AG04450 (cell line): Measurements from ENCODE around the gene HNRNPA0. TPM values are rescaled to one million over a fixed set of nuclear protein-coding genes. Genes with fewer than 3 reads are reported as not detected.

Experiments
- CTCF ChIA-PET: fragments of 300-600, 350-600 bp; formaldehyde crosslinking; extraction: SDS; loops from one replicate; lab custom pipeline; 2022; ENCODE audit warnings: antibody characterized with exemption, inconsistent platforms; lab: Charles Lee
- POLR2A ChIA-PET: fragments of 350-600 bp; formaldehyde crosslinking; extraction: SDS; loops from one replicate; lab custom pipeline; 2021; ENCODE audit warnings: antibody characterized with exemption, inconsistent platforms; lab: Yijun Ruan, JAX
- DNase-seq: peaks from one replicate; pipeline ENCODE4 v3.0.0-alpha.2; 2011; ENCODE audit warnings: low read depth, low spot score
- H3K27ac ChIP-seq: one replicate; pipeline ENCODE4 v1.5.1; 2012; ENCODE audit warnings: low read depth, low read length, control low read depth
- H3K27me3 ChIP-seq: one replicate; pipeline ENCODE4 v1.6.0; 2012; ENCODE audit warnings: low read length; ENCODE audit not compliant: control insufficient read depth, insufficient read depth
- H3K4me3 ChIP-seq: 2 replicates; pipeline ENCODE4 v1.5.1; 2011; ENCODE audit warnings: mild to moderate bottlenecking, low read depth, low read length, control low read depth
- H3K9me3 ChIP-seq: 2 replicates; pipeline ENCODE4 v1.5.1; 2012; ENCODE audit warnings: low read length; ENCODE audit not compliant: control insufficient read depth, insufficient read depth
- polyA plus RNA-seq: library from polyadenylated mRNA; depleted of rRNA; stranded (reverse); fragments of >200 nt; gene quantifications from 2 replicates; pipeline ENCODE4 v1.2.3, GENCODE V29; 2011
- TF ChIP-seq, protein P1 (sequence below): IDR thresholded peaks from 2 replicates; pipeline ENCODE4 v1.5.1; 2011; ENCODE audit warnings: low read depth, low read length, control low read depth, inconsistent platforms

Gene HNRNPA0
- polyA plus RNA-seq, 1 experiment = 13.5 TPM

DNA sequence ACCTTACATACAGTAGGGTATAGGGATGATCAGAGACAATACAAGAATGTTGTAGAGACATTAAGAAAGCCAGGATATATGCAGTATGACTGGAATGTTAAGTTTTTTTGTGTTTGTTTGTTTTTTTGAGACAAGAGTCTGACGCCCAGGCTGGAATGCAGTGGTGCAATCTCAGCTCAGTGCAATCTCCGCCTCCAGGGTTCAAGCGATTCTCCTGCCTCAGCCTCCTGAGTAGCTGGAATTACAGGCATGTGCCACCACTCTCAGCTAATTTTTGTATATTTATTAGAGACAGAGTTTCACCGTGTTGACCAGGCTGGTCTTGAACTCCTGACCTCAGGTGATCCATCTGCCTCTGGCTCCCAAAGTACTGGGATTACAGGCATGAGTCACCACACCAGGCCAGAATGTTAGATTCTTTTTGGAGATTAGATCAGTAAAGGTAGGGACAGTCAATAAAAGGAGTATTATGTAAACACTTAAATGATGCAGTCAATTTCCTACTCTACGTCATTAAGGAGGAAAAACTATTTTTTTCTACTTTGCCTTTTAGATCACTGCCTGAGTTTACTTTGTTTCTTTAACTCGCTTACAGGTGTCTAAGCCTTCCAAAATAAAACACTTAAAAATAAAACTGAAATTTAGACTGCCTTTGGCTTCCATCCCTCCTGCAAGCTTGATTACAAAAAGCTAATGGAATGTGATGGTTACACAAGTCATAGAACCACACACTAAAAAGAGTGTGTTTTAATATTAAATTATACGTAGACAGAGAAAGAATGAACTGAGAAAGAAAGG is 6.8 kb upstream of the HNRNPA0 start:
- peaks cover 2% of the 10 kb centered on the region for H3K27me3 ChIP-seq
- DNase-seq = no peak
- TF ChIP-seq, protein P1, sequence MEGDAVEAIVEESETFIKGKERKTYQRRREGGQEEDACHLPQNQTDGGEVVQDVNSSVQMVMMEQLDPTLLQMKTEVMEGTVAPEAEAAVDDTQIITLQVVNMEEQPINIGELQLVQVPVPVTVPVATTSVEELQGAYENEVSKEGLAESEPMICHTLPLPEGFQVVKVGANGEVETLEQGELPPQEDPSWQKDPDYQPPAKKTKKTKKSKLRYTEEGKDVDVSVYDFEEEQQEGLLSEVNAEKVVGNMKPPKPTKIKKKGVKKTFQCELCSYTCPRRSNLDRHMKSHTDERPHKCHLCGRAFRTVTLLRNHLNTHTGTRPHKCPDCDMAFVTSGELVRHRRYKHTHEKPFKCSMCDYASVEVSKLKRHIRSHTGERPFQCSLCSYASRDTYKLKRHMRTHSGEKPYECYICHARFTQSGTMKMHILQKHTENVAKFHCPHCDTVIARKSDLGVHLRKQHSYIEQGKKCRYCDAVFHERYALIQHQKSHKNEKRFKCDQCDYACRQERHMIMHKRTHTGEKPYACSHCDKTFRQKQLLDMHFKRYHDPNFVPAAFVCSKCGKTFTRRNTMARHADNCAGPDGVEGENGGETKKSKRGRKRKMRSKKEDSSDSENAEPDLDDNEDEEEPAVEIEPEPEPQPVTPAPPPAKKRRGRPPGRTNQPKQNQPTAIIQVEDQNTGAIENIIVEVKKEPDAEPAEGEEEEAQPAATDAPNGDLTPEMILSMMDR = no peak
- ChIA-PET POLR2A (no interaction called here), CTCF (interaction anchor here (0.8 to 3.8 kb wide), 5 partner anchors 9 to 100 kb away, joined by 3 to 23 read pairs (median 4); no protein-coding TSS in a partner anchor)
- H3K27ac ChIP-seq = no peak overlapping the region
- no peaks in the 10 kb centered on the region for H3K9me3 ChIP-seq
- H3K4me3 ChIP-seq = no peak overlapping the region

GRCh38 chr5:137760294-137760693 is 6.1 kb upstream of the HNRNPA0 start:
- Histone ChIP-seq H3K27me3 (peaks cover 2% of the 10 kb centered on the region), H3K4me3 (no peak overlapping the region), H3K27ac (no peak overlapping the region), H3K9me3 (no peaks in the 10 kb centered on the region)
- CTCF ChIA-PET = interaction anchor here (0.6 to 3.8 kb wide), 5 partner anchors 17 to 251 kb away, joined by 4 to 23 read pairs (median 4); no protein-coding TSS in a partner anchor
- TF ChIP-seq, protein P1 = no peak
- no peak for DNase-seq
- POLR2A ChIA-PET = no interaction called here

- no peak for DNase-seq
- Histone ChIP-seq H3K27ac (no peak overlapping the region), H3K9me3 (peaks cover 2% of the 10 kb centered on the region; the same call in 1 of the 2 replicates), H3K27me3 (peaks cover 2% of the 10 kb centered on the region), H3K4me3 (no peak overlapping the region)
- POLR2A ChIA-PET = no interaction called here
- TF ChIP-seq, protein P1 = no peak
- CTCF ChIA-PET = interaction anchor here (3.8 kb wide), 1 partner anchor 20 kb away, joined by 23 read pairs; no protein-coding TSS in a partner anchor
These were observed 4.6 kb upstream of the HNRNPA0 start for GRCh38 chr5:137758715-137759306.

DNA sequence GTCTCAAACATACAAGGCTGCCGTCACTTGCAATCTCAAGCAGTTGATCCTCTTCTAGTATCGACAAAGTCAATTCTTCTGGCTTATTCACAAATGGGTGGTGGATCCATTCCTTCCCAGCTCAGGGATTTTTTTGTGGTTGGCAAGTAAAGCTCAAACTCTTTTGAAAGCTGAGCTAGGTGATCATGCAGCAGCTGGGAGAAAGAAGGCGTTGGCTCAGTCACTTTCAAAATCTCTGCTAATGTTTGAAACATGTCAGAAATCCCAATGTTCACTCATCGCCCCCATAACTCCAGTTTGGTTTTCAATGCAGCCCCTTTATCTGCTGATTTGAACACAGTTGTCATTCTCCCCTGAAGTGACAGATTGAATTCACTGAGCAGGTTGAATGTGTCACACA is 4.0 kb upstream of the HNRNPA0 start:
- Histone ChIP-seq H3K4me3 (no peak overlapping the region), H3K9me3 (peaks cover 4% of the 10 kb centered on the region; the same call in 1 of the 2 replicates), H3K27me3 (peaks cover 2% of the 10 kb centered on the region), H3K27ac (no peak overlapping the region)
- POLR2A ChIA-PET = no interaction called here
- CTCF ChIA-PET = interaction anchor here (1.0 kb wide), 1 partner anchor 438 kb away, joined by 3 read pairs; no protein-coding TSS in a partner anchor
- no peak for DNase-seq
- TF ChIP-seq, protein P1 = no peak
